Measurements from ENCODE around the gene HSD3B7. TPM values are rescaled to one million over a fixed set of nuclear protein-coding genes. Genes with fewer than 3 reads are reported as not detected.
A peak's percentile ranks its signal among the peaks of the same experiment; 100 is the strongest.

HSD3B7 gene
- total RNA-seq, 6 donors from 2014 or later: 10.5 to 38.8 (median 21.3) TPM

DNA sequence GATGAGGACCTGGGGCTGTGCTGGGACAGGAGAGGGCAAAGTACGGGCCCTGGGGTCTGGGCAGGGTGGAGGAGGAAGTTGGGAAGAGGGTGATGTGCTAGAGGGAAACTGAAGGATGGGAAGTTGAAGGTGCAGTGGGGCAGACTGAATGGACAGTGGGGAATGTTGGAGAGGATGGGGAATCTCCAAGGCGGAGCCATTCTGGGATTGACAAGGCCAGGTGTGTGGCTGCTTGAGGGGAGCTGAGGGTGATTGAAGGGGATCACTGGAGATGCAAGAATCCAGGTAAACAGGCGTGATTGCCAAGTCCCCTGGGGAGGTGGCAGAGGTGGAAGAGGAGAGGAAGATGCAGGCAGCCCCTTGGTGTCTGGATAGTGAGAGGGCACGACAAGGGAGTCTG, 8.5 kb upstream of the HSD3B7 start:
- no peaks in the 10 kb centered on the region for H3K27me3 ChIP-seq
- WGBS, 2 donors: 95 to 98% methylated on average over 4 of the region's 4 CpGs
- TF ChIP-seq CTCF (IDR thresholded peaks at IDR 0.05) (no peak), POLR2AphosphoS5 (IDR thresholded peaks at IDR 0.05) (no peak), EP300 (IDR thresholded peaks at IDR 0.05) (no peak), POLR2A (IDR thresholded peaks at IDR 0.05) (no peak)
- DNase-seq (no peak), ATAC-seq (ENCODE audit: low FRiP score in 2 of 2) (no peak)
- no peaks in the 10 kb centered on the region for H3K4me1 ChIP-seq
- H3K4me3 ChIP-seq: no peak overlapping the region
- peaks cover 24 to 100% (median 93%) of the 10 kb centered on the region in 4 donors for H3K36me3 ChIP-seq
- no peak overlapping the region for H3K27ac ChIP-seq
- no peaks in the 10 kb centered on the region for H3K9me3 ChIP-seq

DNA sequence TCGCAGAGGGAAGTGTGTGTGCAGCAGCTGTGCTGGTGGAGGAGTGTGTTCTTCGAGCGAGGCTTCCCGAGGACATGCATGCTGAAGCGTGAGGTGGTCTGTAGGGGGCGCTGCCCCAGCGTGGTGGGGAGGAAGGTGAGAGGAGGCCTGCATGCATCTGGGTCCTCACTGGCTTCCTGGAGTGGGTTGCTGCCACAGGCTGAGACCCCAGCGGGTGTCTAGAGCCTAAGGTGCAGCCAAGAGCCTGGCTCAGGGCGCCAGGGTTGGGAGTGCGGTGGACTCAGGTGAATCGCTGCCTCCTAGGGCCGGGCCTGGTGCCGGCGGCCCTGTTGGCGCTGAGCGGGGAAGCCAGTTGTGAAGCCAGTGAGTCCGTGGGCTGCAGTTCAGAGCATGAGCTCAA, 7.5 kb upstream of the HSD3B7 start:
- Histone ChIP-seq H3K36me3 (peaks cover 16 to 100% (median 88%) of the 10 kb centered on the region in 4 donors), H3K27me3 (no peaks in the 10 kb centered on the region), H3K9me3 (no peaks in the 10 kb centered on the region), H3K27ac (no peak overlapping the region), H3K4me1 (no peaks in the 10 kb centered on the region), H3K4me3 (no peak overlapping the region)
- TF ChIP-seq POLR2A (IDR thresholded peaks at IDR 0.05) (no peak), EP300 (IDR thresholded peaks at IDR 0.05) (no peak), POLR2AphosphoS5 (IDR thresholded peaks at IDR 0.05) (no peak), CTCF (IDR thresholded peaks at IDR 0.05) (peak in 1 of 6 experiments; percentile 14)
- no peak for ATAC-seq (ENCODE audit: low FRiP score in 2 of 2)
- DNase-seq: peak in 1 of 2 donors; percentile 66
- WGBS, 2 donors: 82 to 91% methylated on average over 13 to 17 of the region's 17 CpGs

GRCh38 chr16:30979170-30980022, 5.6 kb upstream of the HSD3B7 start:
- no peak overlapping the region for H3K27ac ChIP-seq
- H3K9me3 ChIP-seq: no peaks in the 10 kb centered on the region
- WGBS, 2 donors: 93 to 96% methylated on average over 10 to 58 of the region's 62 CpGs
- H3K27me3 ChIP-seq: no peaks in the 10 kb centered on the region
- DNase-seq (peak in 1 of 2 donors; percentile 81), ATAC-seq (ENCODE audit: low FRiP score in 2 of 2) (no peak)
- H3K4me3 ChIP-seq: no peak overlapping the region
- TF ChIP-seq CTCF (IDR thresholded peaks at IDR 0.05): no peak
- peaks cover 16 to 100% (median 87%) of the 10 kb centered on the region in 4 donors for H3K36me3 ChIP-seq
- no peaks in the 10 kb centered on the region for H3K4me1 ChIP-seq

GRCh38 chr16:30980023-30980371, 5.0 kb upstream of the HSD3B7 start:
- H3K4me1 ChIP-seq: peaks cover under 1 to 4% (median 2%) of the 10 kb centered on the region in 4 donors

More at GRCh38 chr16:30980023-30980371, 5.0 kb upstream of the HSD3B7 start:
- Histone ChIP-seq H3K9me3 (no peaks in the 10 kb centered on the region), H3K4me3 (no peak overlapping the region), H3K36me3 (peaks cover 16 to 98% (median 82%) of the 10 kb centered on the region in 4 donors), H3K27me3 (no peaks in the 10 kb centered on the region), H3K27ac (no peak overlapping the region)
- no peak for TF ChIP-seq CTCF (IDR thresholded peaks at IDR 0.05)
- ATAC-seq (ENCODE audit: low FRiP score in 2 of 2) (no peak), DNase-seq (no peak)
- 88 to 90% methylated on average over 8 to 15 of the region's 15 CpGs for WGBS, 2 donors
